Spleen (tissue), 7 donors: ENCODE measurements around the gene PUS10.

ENCODE experiments used
- CTCF ChIP-seq, 11 experiments: fragments of 200-600 bp in 7 of 11; fragments of 450-650 bp in 4 of 11; sonication (generic) in 4 of 11; IDR thresholded peaks in 8 of 11; conservative IDR thresholded peaks in 3 of 11; 1 replicate in 7 of 11; 2 replicates in 4 of 11; pipeline versions ENCODE4 v1.4.0 to v1.8.0; 2016 to 2021; ENCODE audit warnings: antibody characterized with exemption in 11 of 11, inconsistent platforms in 4 of 11, mild to moderate bottlenecking in 1 of 11
- POLR2A ChIP-seq, 3 donors: fragments of 450-650 bp; IDR thresholded peaks; one replicate each; pipeline ENCODE4 v1.5.1; 2017; ENCODE audit warnings: antibody characterized with exemption in 3 of 3, mild to moderate bottlenecking in 1 of 3
- POLR2AphosphoS5 ChIP-seq, 3 donors: sonication (generic); formaldehyde crosslinking; IDR thresholded peaks; one replicate each; pipeline ENCODE4 v1.5.1; 2017; ENCODE audit warnings: antibody characterized with exemption in 3 of 3
- donor health status: DM: no; HTN: no; CAD: no; lungs with moderate emphysema.
- donor health status: DM: no; HTN: no; CAD: no.
- donor health status: DM: no; HTN: no; CAD: no.

GRCh38 chr2:60957643-60958042 lies 60.4 kb downstream of the PUS10 start:
- no peak for TF ChIP-seq POLR2A (IDR thresholded peaks at IDR 0.05)
- TF ChIP-seq CTCF (IDR thresholded peaks at IDR 0.05 in 8 of 11, conservative IDR thresholded peaks at IDR 0.05 in 3 of 11): no peak
- no peak for TF ChIP-seq POLR2AphosphoS5 (IDR thresholded peaks at IDR 0.05)
